NCI-H748 treated with DMSO at 0.1 percent for 48 hours (cell line): Measurements from ENCODE around the gene HLA-DRA.

Experiments
- DNase-seq: peaks from one replicate; lab custom pipeline; 2025; lab: John Stamatoyannopoulos, UW

HLA-DRA gene

GRCh38 chr6:32439602-32440214 lies at the start of gene HLA-DRA:
HLA-DRA (plus strand) TSS chr6:32439887; CDS start chr6:32439951, 64 bp downstream.
- no peak for DNase-seq

DNA sequence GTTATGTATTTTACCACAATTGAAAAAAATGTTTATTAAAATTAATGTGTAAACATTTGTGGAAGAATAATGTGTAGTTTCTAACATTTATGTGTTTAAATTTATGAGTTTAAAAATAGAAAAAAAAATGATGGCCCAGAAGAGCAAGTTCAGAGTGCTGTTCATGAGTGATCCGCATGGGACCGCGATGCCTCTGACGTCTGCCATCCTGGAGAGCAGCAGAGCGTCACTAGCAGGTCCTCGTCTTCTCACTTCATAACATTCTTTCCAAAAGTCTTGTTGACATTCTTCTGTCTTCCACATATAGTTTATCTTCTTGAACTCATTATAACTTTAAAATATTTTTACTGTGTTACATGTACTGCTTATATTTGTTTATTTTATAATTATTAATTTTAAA lies 48.2 kb upstream of the HLA-DRA start:
- DNase-seq: no peak

- no peak for DNase-seq
These were observed 45.8 kb upstream of the HLA-DRA start for GRCh38 chr6:32393665-32394420.

GRCh38 chr6:32396028-32396427 lies 43.7 kb upstream of the HLA-DRA start:
- no peak for DNase-seq

GRCh38 chr6:32397252-32397920 lies 42.3 kb upstream of the HLA-DRA start:
- no peak for DNase-seq

- no peak for DNase-seq
These were observed 38.3 kb upstream of the HLA-DRA start for GRCh38 chr6:32401284-32401963.

GRCh38 chr6:32402812-32403211 lies 36.9 kb upstream of the HLA-DRA start:
- no peak for DNase-seq

GRCh38 chr6:32405656-32406055 lies 34.0 kb upstream of the HLA-DRA start:
- no peak for DNase-seq

DNA sequence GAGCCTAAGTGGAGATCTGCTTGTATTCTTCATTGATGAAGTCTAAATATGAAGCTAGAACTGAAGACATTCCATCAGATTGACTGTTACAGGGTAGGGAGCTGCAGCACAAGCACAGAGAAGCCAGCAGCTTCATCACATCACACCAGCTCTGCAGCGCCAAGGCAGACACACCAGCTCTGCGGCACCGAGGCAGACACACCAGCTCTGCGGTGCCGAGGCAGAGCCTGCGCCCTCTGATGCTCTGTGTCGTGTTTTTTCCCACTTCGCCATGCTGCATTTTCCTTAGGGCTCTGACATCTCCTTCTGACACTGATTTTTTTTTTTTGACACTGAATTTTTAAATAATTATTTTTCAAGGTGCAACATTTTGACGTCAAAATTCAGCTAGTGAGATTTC lies 33.5 kb upstream of the HLA-DRA start:
- DNase-seq: no peak

- no peak for DNase-seq
These were observed 32.8 kb upstream of the HLA-DRA start, which contains the start of gene BTNL2 for GRCh38 chr6:32406857-32407256. BTNL2 (minus strand) TSS chr6:32407181; CDS start chr6:32407123, 58 bp downstream.

DNA sequence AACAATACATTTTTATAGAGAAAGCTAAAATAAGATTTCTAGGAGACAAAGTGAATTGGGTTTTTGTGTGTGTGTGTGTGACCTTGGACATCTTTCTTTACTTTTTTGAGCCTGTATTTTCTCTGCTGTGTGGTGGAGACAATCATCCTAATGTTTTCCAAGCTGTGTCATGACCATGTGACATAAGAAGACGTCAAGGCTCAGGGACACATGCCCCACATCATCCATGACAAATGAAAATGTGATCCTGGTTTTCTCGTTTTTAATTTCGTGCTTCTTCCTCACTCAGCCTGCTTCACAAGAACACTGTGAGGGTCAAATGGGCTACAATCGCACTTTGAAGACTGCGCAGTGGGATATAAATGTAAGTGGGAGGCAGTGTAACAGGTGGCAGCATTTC lies 28.8 kb upstream of the HLA-DRA start:
- no peak for DNase-seq

DNA sequence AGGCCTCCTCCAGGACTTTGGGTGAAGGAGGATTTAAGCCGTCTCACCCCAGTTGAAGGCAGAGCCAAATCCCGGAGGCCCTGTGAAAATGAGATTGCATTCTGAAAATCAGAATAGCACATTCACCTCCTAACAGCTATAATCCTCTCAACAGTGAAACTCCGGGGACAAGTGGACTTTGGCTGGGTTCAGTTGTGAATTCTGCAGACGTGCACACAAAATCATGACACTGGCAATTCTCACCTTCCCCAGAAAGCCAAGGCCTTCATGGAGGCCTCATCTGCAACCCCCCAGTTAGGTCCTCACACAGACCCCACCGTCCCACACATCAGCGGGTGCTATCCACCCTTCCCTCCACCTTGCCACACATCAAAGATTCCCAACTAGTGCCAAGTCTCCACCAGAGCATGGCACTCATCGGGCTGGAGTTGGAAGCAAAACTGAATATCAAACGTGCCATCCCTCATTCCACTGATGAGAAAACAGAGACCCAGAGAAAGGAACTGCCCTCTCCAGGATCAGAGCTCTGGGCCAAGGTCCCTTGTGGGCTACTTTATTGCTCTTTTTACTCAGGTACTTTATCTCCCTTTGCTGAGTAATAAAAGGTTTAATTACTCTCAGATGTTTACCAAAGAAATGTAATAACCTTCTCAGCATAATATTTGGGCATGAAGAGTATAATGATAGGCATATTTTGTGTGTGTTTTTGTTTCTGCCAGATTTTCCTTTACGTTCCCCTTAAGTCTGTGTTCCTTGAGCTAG lies 27.9 kb upstream of the HLA-DRA start:
- no peak for DNase-seq

DNA sequence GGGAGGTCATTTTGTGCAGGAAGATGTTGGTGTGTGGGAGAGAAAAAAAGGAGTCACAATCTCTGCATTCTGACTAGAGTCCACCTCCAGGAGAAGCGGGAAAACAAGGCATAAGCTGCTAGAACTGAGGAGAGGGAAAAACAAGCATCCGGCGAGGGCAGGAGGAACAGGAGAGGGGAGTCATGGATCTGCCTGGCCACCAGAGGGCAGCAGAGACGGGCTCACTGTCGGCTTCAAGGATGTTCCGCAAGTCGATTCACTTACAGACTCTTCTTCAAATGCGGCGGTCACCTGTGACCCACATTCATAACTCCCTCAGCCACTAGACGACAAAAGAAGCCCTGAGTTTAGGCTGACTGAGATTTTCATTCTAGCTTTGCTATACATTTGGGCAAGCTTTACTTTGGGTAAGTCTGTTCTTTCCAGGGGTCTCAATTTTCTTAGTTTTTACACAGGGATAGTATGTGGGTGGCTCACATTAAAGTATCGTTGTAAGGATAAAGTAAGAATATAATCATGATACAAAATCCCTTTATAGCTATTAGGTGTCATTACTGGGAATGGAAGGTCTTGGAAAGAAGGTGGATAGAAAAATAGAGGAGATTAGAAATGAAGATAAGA lies 26.1 kb upstream of the HLA-DRA start:
- peak; percentile 72 for DNase-seq

DNA sequence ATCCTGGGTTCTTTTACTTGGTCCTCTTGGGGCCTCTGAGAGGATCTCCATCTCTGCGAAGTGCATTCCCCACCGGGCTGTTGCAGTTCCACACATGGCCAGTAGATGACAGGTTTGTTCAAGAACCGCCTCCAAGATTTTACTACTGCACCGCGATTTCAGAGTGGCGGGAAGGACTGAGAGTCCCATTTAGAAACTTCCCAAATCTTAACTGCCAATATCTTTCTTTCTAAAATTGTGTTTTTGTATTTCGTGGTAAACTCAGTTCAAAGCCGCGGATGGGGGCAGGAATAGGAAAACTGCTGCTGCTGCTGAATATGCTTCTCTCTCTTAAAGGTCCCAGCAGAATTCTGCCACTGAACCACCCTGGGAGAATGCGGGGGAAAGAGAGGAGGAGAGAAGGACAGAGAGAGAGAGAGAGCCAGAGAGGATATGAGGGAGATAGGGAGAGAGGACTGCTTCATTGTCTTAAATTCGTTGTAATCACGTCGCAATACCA lies 24.1 kb upstream of the HLA-DRA start:
- peak; percentile 34 for DNase-seq

GRCh38 chr6:32416036-32416435 lies 23.7 kb upstream of the HLA-DRA start:
- DNase-seq: no peak

GRCh38 chr6:32424589-32425300 lies 14.9 kb upstream of the HLA-DRA start:
- DNase-seq: no peak

DNA sequence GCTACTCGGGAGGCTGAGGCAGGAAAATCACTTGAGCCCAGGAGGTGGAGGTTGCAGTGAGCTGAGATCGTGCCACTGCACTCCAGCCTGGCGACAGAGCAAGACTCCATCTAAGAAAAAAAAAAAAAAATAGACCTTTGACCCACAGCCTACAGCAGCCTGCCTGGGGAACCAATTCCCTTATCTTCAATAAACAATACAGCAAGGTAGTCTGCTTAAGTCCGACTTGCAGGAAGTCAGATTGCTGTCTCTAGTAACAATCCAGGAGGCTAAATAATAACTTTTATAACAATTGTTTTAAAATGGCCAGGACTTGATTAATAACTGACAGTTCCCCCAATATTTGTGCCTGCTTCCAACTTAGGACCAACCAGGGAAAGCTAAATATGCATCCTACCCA lies 13.3 kb upstream of the HLA-DRA start:
- DNase-seq: no peak

GRCh38 chr6:32427218-32427617 lies 12.5 kb upstream of the HLA-DRA start:
- no peak for DNase-seq

- DNase-seq: no peak
These were observed 11.7 kb upstream of the HLA-DRA start for GRCh38 chr6:32427934-32428474.

DNA sequence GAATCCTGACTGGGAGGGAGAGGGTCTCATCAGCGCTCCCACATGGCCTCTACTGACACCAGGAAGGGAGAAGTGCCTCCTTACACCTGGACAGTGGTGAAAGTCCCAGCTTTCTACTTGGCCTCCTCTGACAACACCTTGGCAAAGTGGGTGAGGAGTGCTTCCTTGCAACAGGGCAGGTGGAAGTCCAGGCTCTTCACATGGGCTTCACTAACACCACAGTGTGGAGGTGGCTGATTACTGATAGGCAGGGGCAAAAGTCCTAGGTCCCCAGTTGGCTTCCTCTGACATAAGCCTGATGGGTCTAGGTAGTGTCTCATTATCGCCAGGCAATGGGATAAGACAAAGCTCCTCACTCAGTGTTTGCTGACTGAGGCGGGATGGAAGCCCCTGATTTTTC lies 9.5 kb upstream of the HLA-DRA start:
- no peak for DNase-seq
